VCaP (cell line): ENCODE data around the gene PLEKHG5.
A peak's percentile ranks its signal among the peaks of the same experiment; 100 is the strongest.

ENCODE experiments used
- H3K27ac ChIP-seq: fragments of 450-650 bp; 2 replicates; pipeline ENCODE4 v1.5.1; 2017
- CTCF ChIP-seq: fragments of 450-650 bp; conservative IDR thresholded peaks from 2 replicates; pipeline ENCODE4 v1.5.1; 2017; ENCODE audit warnings: mild to moderate bottlenecking, moderate library complexity

Gene PLEKHG5

GRCh38 chr1:6500544-6501278 lies 9.2 kb upstream of the PLEKHG5 start:
- TF ChIP-seq CTCF = no peak

GRCh38 chr1:6499296-6499695 lies 7.8 kb upstream of the PLEKHG5 start:
- no peak for TF ChIP-seq CTCF
- H3K27ac ChIP-seq = no peak overlapping the region

More at GRCh38 chr1:6500544-6501278, 9.2 kb upstream of the PLEKHG5 start:
- no peak overlapping the region for H3K27ac ChIP-seq

- H3K27ac ChIP-seq = no peak overlapping the region
- no peak for TF ChIP-seq CTCF
Measured at GRCh38 chr1:6498576-6499111, 7.2 kb upstream of the PLEKHG5 start.

GRCh38 chr1:6497867-6498575 lies 6.6 kb upstream of the PLEKHG5 start:
- peak overlapping the region; percentile 51; the same call in 1 of the 2 replicates for H3K27ac ChIP-seq
- no peak for TF ChIP-seq CTCF

GRCh38 chr1:6497215-6497866 lies 5.9 kb upstream of the PLEKHG5 start:
- no peak for TF ChIP-seq CTCF
- peak overlapping the region; percentile 51; the same call in 1 of the 2 replicates for H3K27ac ChIP-seq

- peak overlapping the region; percentile 51; the same call in 1 of the 2 replicates for H3K27ac ChIP-seq
- TF ChIP-seq CTCF = no peak
Measured at GRCh38 chr1:6496890-6497214, 5.4 kb upstream of the PLEKHG5 start.

- TF ChIP-seq CTCF = no peak
- H3K27ac ChIP-seq = peak overlapping the region; percentile 51; the same call in 1 of the 2 replicates
Measured at GRCh38 chr1:6496365-6496721, 4.9 kb upstream of the PLEKHG5 start.
